GM21526 (cell line): ENCODE data around the gene SUSD3.
"Not testable (repeated sequence)": the region's sequence is repeated elsewhere in the genome, so short reads cannot be mapped to it uniquely, and the experiment has no call there.

ENCODE experiments used
- ATAC-seq: cut with Tn5 transposase; IDR thresholded peaks from one replicate; pipeline ENCODE4 v1.9.1; 2021; ENCODE audit warnings: moderate library complexity; ENCODE audit not compliant: unreplicated experiment, low FRiP score

SUSD3 gene

DNA sequence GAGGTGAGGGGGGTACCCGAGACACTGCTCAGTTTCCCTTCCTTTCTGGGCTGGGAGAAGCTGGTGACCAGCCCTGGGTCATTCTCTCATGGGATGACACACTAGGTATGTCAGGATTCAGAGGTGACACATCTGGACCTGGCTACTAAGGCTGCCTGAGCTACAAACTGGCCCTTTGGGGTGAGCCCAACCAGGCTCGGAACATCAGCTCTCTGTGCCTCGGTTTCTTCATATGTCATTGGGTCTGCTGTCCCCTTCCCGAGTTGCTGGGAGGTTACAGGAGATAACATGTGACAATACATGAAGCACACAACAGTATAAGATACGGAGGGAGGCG, 49.3 kb downstream of the SUSD3 start:
- ATAC-seq: no peak

DNA sequence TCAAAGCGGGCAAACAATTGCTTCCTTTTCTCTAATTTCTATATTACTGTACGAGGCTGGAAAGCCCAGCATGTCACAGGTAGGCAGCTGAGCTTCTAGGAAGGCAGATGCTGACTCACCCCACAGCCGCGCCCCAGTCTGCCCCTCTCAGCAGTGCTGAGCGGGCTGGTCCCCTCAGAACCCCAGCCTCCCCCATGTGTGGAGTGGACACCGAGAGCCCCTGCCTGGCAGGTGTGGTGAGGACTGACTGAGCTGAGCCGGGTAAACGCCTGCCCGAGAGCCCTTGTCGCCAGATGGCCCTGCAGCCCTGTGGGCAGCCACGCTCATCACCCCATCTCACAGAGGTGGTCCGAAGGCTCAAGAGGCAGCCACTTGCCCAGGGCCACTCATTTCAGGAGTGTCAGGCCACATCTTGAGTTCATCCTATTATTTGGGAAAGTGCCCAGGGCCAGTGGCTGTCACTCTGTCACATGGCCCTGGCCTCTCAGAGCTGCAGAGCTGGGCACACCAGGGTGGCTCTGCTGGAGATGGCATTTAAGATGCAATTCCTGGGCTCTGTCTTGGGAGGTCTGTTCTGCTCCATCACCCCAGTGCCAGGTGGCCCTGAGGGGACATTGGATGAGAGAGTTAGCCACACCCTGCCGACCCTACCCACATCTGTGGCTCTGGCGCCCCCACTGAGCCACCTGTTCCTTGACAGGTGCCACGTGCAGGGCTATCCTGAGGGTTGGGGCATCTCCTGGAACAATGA, 50.0 kb downstream of the SUSD3 start:
- no peak for ATAC-seq

DNA sequence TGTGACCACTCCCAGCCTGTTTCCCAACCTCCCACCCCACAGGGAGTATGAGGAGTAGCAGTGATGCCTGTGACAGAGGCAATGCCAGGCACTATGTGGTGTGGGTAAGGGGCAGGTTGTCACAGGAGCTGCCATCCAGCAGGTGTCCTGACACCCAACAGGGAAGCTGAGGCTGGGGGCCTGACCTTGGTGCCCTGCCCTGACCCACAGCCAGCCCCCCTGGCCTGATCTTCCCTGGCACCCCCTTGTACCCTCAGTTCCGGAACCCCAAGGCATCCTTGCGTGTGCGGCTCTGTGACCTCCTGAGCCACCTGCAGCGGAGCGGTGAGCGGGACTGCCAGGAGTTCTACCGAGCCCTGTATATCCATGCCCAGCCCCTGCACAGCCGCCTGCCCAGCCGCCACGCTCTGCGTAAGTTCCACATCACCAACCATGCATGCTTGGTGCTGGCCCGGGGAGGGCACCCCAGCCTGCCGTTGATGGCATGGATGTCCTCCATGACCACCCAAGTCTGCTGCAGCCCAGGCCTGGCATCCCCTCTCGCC, 51.9 kb downstream of the SUSD3 start:
- ATAC-seq: no peak

DNA sequence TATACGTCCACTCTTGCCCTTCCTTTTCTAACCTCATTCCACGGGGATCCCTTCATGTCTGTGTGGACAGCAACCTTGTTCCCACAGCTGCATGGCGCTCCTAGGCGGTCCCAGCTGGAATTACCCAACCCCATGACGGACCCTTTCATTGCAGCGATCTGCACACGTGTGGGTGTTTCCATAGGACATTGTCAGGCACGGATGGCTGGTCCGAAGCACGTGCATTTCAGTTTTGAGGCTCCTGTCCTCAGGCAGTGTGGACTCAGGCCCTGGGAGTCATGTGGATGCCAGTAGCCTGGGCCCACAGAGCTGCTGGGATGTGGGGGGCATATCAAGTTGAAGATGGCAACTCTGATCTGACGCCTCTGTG, 52.5 kb downstream of the SUSD3 start:
- ATAC-seq: no peak

DNA sequence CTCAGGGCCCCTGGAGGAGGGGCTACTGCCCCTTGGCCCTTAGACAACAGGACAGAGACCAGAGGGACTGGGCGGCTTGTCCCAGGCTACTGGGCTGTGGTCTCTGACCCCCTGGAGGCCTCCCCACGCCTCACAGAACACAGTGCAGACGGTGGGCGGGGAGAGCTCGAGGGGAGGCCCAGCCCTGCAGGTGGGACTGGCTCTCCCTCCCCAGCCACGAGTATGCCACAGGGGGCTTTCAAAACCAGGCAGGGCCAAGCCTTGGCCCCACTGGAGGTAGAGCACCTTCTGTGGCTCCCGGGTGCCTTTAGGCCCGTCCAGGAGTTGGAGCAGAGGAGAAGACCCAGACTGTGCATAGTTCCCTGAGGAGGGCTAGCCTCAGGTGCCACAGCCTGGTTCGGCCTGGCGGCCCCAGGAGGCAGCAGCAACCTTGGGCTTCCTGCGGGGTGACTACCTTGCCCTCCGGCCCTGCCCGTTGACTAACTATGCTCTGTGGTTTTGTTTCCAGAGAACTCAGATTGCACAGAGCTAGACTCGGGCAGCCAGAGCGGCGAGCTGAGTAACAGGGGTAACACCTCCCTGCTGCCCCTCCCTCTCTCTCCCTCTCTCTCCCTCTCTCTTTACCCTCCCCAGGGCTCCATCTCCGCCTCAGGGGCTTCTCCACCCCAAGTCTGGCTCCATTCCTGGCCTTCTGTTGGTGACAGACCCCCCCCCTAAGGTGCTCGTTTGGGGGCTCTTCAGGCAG, 53.0 kb downstream of the SUSD3 start:
- ATAC-seq: no peak

DNA sequence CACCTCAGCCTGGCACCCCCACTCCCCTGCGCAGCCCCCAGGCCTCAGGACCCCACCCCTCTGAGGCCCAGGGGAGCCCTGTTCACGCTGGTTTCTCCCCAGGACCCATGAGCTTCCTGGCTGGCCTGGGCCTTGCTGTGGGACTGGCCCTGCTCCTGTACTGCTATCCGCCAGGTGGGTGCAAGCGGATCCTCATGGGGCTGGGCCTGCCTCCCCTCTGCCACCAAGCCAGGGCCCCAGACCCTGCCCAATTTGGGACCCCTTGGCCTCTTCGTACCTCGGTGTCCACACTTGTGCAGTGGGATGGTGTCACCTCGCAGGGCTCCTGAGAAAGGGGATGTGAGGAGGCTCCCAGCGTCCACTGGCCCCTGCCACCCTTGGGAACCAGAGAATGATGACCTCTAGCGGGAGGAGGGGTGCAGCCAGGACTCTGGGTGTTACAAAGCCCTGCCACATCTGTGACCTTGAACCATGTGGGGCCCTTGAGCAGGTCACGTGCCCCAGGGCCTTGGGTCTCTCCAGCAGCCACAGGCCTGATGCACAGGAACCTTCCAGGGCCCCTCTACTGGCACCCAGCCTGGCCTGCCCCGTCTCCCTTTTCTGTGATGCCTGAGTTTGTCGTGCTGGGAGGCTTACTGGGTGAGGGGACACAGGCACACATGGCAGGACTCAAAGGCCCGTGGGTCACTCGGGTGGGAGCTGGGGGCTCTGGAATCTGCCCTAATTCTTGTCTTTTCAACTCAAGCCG, 53.8 kb downstream of the SUSD3 start:
- no peak for ATAC-seq

DNA sequence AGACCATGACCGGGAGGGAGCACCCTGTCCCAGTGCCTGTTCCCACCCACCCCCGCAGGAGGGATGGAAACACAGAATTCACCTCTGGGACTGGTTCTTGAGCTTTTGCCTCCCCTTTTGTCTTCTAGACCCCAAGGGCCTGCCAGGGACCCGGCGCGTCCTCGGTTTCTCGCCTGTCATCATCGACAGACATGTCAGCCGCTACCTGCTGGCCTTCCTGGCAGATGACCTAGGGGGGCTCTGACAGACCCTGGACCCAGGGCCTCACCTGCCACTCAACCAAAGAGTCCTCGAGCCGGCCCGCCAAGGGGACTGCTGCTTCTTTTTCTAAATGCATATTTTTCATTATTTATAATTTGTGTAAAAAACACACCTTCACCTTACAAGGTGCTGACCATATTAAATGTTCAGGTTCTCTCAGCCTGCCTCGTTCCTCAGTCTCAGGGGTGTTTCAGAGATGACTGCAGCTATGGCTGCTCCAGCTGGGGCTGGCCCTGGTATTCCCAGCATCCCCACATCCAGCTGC, 54.4 kb downstream of the SUSD3 start:
- no peak for ATAC-seq

DNA sequence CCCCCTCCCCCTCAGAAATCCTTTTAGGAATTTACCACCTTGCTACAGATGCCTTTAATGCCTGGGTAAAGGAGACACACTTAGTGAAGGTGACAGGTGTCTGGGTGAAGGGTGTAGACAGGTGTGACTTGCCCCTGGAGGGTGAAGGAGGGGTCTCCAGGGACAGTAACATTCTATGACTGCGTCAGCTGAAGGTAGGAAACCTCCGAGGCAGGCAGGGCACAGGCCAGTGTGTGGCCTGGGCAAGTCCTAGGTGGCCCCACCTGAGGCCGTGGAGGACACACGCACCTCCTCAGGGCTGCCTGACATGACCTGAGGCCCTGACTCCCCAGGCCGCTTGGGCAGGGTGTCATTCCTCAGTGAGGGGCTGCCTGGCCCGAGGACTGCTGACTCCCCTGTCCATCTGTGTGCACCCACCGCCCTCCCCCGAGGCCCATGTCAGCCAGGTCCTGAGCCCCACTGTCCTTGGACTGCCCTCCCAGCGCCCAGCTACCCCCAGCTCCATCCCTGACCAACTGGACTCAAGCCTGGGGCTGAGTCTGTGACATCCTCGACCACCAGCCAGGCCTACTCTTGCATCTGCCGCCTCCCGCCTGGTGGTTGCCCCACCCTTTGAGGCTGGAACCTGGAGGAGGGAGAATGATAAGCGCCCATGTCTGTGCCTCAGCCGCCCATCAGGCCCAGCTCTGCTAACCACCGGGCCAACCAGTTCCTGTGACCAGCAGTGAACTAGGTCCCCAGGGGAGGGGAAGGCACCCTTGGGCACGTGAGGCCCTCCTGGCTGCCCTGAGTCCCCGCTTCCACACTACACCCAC, 55.9 kb downstream of the SUSD3 start:
- ATAC-seq: no peak

DNA sequence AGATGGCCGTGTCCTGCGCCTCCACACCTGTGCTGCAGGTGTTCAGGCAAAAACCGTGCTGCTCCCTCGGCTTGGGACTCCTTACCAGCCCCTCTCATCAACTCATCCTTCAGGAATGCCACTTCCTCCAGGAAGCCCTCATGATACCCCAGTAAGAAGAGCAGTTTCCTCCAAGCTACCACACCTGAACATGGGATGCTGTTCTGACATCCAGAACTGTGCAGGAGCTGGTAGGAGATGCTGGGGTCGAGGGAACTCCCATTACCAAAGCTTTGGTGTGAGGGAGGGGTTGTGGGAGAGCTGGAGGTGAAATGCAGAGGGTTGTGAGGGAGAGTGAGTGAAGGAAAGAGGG, 56.5 kb downstream of the SUSD3 start:
- no peak for ATAC-seq

DNA sequence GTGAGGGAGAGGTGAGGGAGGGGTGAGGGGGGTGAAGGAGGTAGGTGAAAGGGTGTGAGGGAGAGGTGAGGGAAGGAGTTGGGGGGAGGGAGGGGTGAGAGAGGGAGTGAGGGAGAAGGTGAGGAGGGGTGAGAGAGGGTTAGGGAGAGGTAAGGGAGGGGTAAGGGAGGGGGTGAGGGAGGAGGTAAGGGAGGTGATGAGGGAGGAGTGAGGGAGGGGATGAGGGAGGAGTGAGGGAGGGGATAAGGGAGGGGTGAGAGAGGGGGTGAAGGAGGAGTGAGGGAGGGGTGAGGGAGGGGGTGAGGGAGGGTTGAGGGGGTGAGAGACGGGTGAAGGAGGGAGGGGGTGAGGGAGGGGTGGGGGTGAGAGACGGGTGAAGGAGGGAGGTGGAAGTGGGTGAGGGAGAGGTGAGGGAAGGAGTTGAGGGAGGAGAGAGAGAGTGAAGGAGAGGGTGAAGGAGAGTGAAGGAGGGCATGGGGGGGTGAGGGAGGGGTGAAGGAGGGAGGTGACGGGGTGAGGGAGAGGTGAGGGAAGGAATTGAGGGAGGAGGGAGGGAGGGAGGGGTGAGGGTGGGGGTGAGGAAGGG, 57.1 kb downstream of the SUSD3 start:
- no peak for ATAC-seq

DNA sequence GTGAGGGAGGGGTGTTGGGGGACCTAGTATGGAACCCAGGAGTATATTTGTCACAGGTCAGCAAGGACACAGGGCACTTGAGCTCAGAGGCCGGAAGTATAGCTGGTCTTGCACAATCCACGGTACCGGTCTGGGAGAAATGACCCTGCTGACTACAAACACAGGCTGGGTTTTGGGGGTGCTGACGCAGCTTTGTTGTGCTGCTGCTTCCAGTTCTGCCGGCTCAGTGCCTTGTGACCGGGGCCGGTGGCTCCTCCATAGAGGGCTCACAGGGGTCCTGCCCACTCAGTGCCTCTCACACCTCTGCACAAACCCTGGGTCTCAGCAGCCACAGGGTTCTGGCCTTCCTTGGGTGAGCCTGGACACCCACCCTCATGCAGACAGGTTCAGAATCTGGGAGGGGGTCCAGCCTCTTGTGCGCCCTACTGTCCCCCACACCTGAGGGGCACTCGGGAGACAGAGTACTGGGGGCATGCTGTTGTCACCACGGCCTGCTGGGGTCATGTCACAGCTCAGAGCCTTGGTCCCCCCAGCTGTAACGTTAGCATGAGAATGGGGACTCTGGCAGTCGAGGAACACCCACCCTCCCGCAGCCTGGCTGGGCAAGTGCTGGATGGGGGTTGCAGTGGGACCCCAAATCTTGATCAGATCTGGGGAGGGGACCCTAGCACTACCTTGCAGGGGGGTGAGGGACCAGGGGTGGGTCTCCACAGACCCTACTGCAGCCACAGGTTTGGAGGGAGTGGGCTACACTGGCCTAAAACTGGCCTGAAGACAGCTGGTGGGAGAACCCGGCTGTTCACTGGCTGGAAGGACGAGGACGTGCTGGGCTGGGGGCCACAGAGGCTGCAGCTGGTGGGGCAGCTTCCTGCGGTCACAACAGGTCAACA, 57.8 kb downstream of the SUSD3 start:
- ATAC-seq: no peak

DNA sequence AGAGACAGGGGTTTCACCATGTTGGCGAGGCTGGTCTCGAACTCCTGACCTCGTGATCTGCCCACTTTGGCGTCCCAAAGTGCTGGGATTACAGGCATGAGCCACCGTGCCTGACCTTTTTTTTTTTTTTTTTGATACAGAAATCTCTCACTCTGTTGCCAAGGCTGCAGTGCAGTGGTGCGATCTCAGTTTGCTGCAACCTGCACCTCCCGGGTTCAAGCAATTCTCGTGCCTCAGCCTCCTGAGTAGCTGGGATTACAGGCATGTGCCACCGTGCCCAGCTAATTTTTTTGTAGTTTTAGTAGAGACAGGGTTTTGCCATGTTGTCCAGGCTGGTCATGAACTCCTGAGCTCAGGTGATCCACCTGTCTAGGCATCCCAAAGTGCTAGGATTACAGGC, 59.0 kb downstream of the SUSD3 start:
- not testable (repeated sequence) for ATAC-seq

DNA sequence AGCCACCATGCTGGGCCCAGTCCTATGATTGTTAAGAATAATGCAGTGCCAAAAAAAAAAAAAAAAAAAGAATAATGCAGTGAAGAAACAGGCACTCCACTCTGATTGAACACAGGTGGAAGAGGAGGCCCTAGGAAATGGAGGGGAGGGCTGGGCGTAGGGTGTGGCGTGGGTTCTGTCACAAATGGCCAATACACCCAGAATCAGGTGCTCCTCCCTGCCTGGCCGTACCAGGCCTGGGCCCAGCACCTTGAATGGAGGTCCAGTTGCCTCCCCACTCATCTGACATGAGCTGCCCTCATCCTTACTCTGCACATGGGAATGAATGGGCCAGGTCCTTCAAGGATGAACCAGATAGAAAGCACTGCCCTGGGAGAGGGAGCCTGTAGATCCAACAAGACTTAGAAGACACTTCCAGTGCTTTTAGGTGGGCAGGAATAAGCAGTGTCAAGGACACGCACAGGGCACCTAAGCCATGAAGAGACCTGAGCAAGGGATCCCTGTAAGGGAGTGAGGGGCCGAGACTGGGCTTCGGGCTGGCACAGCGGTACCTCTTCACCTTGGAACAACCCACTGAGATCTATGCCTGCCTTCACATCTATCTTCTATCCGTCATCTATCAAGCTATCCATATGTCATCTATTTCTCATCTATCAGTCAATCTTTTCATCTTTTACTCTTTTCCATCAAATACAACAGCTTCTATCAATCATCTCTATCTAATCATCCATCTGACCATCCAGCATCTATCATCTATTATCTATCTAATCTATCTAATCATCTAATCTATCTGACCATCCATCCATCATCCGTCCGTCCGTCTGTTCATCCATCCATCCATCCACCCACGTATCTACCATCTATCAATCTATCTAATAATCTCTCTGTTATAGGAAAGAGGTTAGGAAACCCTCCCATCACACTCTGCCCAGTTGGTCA, 59.7 kb downstream of the SUSD3 start:
- no peak for ATAC-seq

DNA sequence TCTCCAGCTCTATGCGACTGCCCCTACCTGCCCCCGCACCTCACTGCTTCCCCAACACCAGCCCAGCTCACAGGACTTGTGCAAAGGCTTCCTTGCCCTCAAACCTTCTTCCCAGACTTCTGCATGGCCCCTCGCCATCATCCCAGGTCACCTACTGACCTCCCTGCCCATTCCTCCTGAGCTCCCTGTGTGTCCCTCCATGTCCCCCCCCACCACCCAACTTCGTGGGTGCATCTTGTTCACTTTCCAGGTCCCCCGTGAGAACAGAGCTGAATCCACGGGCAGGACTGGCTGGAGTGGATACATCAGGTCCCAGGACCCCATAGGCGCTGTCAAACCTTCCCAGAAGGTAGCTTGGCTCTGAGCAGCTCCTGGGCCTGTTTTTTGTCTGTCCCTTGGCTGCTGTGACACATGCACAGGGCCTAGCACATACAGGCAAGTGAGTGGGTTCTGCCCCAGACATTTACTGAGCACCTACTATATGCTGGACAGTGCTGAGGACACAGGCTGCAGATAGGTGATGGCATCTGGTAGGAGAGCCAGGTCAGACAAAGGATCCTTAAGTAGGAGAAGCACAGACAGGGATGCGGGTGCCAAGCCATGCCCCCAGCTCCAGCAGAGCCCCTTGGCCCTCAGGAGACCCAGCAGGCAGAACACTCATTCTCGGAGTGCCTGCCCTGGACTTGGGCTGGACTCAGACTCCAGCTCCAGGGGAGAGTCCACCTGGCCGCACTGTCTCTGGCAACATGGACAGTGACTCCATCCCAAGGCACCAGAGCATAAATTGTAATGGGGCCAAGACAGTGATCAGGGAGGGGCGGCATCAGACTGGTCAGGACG, 60.6 kb downstream of the SUSD3 start:
- ATAC-seq: no peak

DNA sequence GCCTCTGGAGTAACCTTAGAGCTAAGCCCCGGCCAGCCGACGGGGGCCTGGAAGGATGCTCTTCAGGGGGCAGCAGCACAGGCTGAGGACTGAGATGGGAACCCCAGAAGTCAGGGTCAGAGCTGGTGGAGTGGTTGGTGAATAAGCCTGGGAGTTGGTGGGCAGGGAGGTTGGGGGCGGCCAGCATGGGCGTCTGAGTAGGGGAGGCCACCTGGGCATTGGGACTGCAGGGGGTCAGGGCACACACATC, 61.1 kb downstream of the SUSD3 start:
- no peak for ATAC-seq

DNA sequence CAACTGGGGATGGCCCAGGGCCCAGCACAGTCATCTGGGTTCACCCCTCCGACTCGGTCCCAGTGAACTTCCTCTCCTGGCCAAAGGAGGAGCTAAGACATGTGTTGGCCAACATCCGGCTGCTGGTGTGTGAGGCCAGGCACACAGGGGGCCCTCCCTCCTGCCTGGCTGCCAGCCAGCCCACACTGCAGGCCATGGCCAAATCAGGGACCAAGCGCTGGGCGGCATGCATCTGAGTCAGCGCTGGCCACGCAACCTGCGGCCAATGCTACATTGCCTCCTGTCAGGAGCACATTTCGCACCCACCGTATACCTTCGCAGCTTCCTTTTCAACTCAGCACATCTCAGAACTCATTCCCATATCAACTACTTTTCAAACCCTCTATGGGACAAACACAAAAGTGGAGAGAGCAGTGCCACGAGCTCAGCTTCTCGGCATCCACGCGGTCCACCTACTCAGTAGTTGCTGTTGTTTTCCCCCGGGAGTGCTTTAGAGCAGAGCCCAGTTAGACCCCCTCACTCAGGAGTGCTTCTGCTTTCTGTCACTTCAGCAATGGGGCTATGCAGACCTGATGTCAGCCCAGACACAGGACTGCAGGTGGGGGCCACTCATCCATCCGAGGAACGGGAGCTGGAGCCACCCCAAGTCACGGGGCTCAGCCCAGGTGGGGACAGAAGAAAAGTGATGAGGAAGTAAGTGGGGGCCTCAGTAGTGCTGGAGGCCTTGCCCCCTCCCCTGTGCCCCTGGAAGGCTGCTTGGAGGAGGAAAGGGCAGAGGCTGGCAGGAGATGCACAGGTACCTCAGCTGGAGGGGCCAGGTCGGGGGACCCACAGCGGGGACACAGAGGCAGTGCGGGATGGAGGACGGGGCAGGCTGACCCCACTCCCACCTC, 61.7 kb downstream of the SUSD3 start:
- ATAC-seq: peak; percentile 71
